Astrocyte (in vitro differentiated cells and primary cell): ENCODE results near the gene NDUFV2. TPM values are rescaled to one million over a fixed set of nuclear protein-coding genes. Genes with fewer than 3 reads are reported as not detected.
A peak's percentile ranks its signal among the peaks of the same experiment; 100 is the strongest.

Experiments used
- DNase-seq: peaks from one replicate; pipeline ENCODE4 v3.0.0-alpha.2; 2010; ENCODE audit warnings: low read depth
- FAIRE-seq: peaks from 2 replicates; lab custom pipeline; 2011; peaks lifted over from hg19 to GRCh38; lab: Jason Lieb, UNC
- H2AFZ ChIP-seq: 2 replicates; pipeline ENCODE4 v1.6.0; 2012; ENCODE audit warnings: low read depth, low read length, inconsistent platforms
- H3K27ac ChIP-seq: 2 replicates; pipeline ENCODE4 v1.5.1; 2011; ENCODE audit warnings: low read depth, low read length, inconsistent platforms
- H3K27me3 ChIP-seq: 2 replicates; pipeline ENCODE4 v1.6.0; 2011; ENCODE audit warnings: low read length, inconsistent platforms; ENCODE audit not compliant: insufficient read depth
- H3K36me3 ChIP-seq: 2 replicates; pipeline ENCODE4 v1.5.1; 2011; ENCODE audit warnings: low read length, inconsistent platforms; ENCODE audit not compliant: insufficient read depth
- H3K4me1 ChIP-seq: 2 replicates; pipeline ENCODE4 v1.5.1; 2011; ENCODE audit warnings: low read length, inconsistent platforms; ENCODE audit not compliant: insufficient read depth
- H3K4me2 ChIP-seq: 2 replicates; pipeline ENCODE4 v1.6.0; 2012; ENCODE audit warnings: low read length, inconsistent platforms
- H3K4me3 ChIP-seq: 2 replicates; pipeline ENCODE4 v1.5.1; 2011; ENCODE audit warnings: low read depth, mild to moderate bottlenecking, low read length, inconsistent platforms; ENCODE audit not compliant: insufficient read depth
- H3K79me2 ChIP-seq: 2 replicates; pipeline ENCODE4 v1.6.0; 2012; ENCODE audit warnings: mild to moderate bottlenecking, low read length, inconsistent platforms; ENCODE audit not compliant: insufficient read depth
- H3K9ac ChIP-seq: 2 replicates; pipeline ENCODE4 v1.6.0; 2012; ENCODE audit warnings: mild to moderate bottlenecking, low read length, inconsistent platforms
- H3K9me3 ChIP-seq: 2 replicates; pipeline ENCODE4 v1.5.1; 2012; ENCODE audit warnings: low read depth, mild to moderate bottlenecking, low read length, inconsistent platforms; ENCODE audit not compliant: insufficient read depth
- H4K20me1 ChIP-seq: 2 replicates; pipeline ENCODE4 v1.6.0; 2012; ENCODE audit warnings: low read length, inconsistent platforms; ENCODE audit not compliant: insufficient read depth
- H3K27ac Mint-ChIP-seq: one replicate; pipeline ENCODE4 v1.8.0; 2021; ENCODE audit warnings: mild to moderate bottlenecking, mixed read lengths; ENCODE audit not compliant: unreplicated experiment
- H3K27me3 Mint-ChIP-seq: one replicate; pipeline ENCODE4 v1.8.0; 2021; ENCODE audit warnings: low read depth, mixed read lengths; ENCODE audit not compliant: unreplicated experiment
- H3K36me3 Mint-ChIP-seq: one replicate; pipeline ENCODE4 v1.8.0; 2021; ENCODE audit warnings: low read depth, mixed read lengths; ENCODE audit not compliant: unreplicated experiment
- H3K4me1 Mint-ChIP-seq: one replicate; pipeline ENCODE4 v1.8.0; 2021; ENCODE audit warnings: low read depth, mixed read lengths; ENCODE audit not compliant: unreplicated experiment
- H3K4me3 Mint-ChIP-seq: one replicate; pipeline ENCODE4 v1.8.0; 2021; ENCODE audit warnings: mild to moderate bottlenecking, moderate library complexity, mixed read lengths; ENCODE audit not compliant: unreplicated experiment
- H3K9me3 Mint-ChIP-seq: one replicate; pipeline ENCODE4 v1.8.0; 2021; ENCODE audit warnings: mild to moderate bottlenecking, mixed read lengths; ENCODE audit not compliant: unreplicated experiment
- EZH2 ChIP-seq: IDR thresholded peaks from 2 replicates; pipeline ENCODE4 v1.6.1; 2012; ENCODE audit warnings: mild to moderate bottlenecking, low read length, inconsistent platforms; ENCODE audit not compliant: insufficient read depth
- total RNA-seq: library from RNA; stranded (reverse); gene quantifications from 2 replicates; pipeline ENCODE4 v1.2.1, GENCODE V29; 2021
- TF ChIP-seq, protein P1 (sequence below): IDR thresholded peaks from 2 replicates; pipeline ENCODE4 v1.5.1; 2011; ENCODE audit warnings: low read depth, mild to moderate bottlenecking, inconsistent platforms, low read length, moderate library complexity; ENCODE audit not compliant: insufficient read depth

The NDUFV2 gene
- total RNA-seq, 1 donor from 2014 or later, result 120 TPM

DNA sequence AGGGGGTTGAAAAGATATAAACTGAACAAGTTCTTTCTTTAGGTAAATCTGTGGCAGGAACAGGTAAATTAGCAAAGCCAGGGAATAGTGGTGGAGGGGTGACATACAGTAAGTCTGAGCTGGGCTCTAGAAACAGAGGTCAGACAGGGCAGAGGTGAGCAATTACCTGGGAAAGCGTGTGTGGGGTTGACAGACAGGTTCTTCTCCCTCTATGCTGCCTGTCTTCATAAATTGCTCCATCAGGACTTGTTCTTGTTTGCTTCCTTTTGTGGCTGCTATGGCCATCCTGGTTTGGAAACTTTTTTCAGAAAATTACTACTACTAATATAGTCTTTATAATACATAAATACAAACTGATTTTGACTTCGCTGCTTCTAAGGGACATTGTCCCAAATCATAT is 30.7 kb downstream of the NDUFV2 start:
- no peaks in the 10 kb centered on the region for H3K9me3 ChIP-seq
- no peak for FAIRE-seq
- H3K27me3 Mint-ChIP-seq, result no peaks in the 10 kb centered on the region
- no peak overlapping the region for H3K27ac Mint-ChIP-seq
- peaks cover 15% of the 10 kb centered on the region for H3K79me2 ChIP-seq
- H3K9ac ChIP-seq, result no peak overlapping the region
- no peak overlapping the region for H2AFZ ChIP-seq
- no peak overlapping the region for H3K4me3 ChIP-seq
- no peaks in the 10 kb centered on the region for H3K27me3 ChIP-seq
- H3K4me2 ChIP-seq, result no peak overlapping the region
- DNase-seq, result no peak
- no peak overlapping the region for H3K4me3 Mint-ChIP-seq
- peaks cover 10% of the 10 kb centered on the region for H3K4me1 ChIP-seq
- peaks cover 4% of the 10 kb centered on the region for H3K4me1 Mint-ChIP-seq
- peaks cover 25% of the 10 kb centered on the region for H3K36me3 ChIP-seq
- H3K36me3 Mint-ChIP-seq, result peaks cover 3% of the 10 kb centered on the region
- H3K27ac ChIP-seq, result no peak overlapping the region
- no peaks in the 10 kb centered on the region for H3K9me3 Mint-ChIP-seq
- peaks cover 11% of the 10 kb centered on the region for H4K20me1 ChIP-seq
- no peak for TF ChIP-seq EZH2
- TF ChIP-seq, protein P1, sequence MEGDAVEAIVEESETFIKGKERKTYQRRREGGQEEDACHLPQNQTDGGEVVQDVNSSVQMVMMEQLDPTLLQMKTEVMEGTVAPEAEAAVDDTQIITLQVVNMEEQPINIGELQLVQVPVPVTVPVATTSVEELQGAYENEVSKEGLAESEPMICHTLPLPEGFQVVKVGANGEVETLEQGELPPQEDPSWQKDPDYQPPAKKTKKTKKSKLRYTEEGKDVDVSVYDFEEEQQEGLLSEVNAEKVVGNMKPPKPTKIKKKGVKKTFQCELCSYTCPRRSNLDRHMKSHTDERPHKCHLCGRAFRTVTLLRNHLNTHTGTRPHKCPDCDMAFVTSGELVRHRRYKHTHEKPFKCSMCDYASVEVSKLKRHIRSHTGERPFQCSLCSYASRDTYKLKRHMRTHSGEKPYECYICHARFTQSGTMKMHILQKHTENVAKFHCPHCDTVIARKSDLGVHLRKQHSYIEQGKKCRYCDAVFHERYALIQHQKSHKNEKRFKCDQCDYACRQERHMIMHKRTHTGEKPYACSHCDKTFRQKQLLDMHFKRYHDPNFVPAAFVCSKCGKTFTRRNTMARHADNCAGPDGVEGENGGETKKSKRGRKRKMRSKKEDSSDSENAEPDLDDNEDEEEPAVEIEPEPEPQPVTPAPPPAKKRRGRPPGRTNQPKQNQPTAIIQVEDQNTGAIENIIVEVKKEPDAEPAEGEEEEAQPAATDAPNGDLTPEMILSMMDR, result no peak

DNA sequence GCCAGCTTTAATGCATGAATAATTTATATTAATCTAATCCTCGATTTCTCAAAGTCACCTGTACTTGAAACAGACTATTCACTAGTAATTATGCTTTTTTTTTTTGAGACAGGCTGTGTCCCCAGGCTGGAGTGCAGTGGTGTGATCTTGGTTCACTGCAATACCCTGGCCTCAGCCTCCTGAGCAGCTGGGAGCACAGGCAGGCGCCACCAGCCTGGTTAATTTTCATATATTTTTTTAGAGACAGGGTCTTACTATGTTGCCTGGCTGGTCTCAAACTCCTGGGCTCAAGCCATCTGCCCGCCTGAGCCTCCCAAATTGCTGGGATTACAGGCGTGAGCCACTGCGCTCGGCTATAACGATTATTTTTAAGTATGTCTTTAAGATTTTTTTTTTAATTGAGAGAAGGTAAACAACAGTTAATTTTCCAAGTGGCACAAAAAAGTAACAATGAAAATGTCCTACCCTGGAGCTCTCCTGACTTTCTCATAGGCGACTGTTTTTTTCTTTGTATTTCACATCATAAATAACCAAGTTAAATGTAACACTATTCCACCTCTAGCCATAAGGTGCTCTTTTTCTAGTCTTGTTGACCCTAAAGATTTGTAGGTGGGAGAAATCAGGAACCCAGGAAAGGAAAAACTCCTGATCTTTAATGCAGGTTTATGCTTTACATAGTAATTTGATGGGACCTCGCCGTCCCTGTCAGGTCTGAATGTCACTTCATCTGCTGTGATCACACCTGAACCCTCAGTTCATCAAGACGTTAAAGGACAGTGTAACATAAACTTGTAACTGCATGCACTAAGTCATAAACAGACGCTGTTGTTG is 32.8 kb downstream of the NDUFV2 start:
- Histone ChIP-seq H3K36me3 (peaks cover 13% of the 10 kb centered on the region), H3K79me2 (peaks cover 33% of the 10 kb centered on the region), H3K9ac (peak overlapping the region; percentile 91), H3K9me3 (no peaks in the 10 kb centered on the region), H3K27ac (peak overlapping the region; percentile 96), H4K20me1 (peaks cover 27% of the 10 kb centered on the region), H3K4me2 (peak overlapping the region; percentile 96), H3K27me3 (no peaks in the 10 kb centered on the region), H3K4me3 (peak overlapping the region; percentile 75), H2AFZ (peak overlapping the region; percentile 79), H3K4me1 (peaks cover 18% of the 10 kb centered on the region)
- H3K27ac Mint-ChIP-seq, result peak overlapping the region; percentile 69
- H3K4me3 Mint-ChIP-seq, result peak overlapping the region; percentile 93
- FAIRE-seq (no peak), DNase-seq (no peak)
- no peaks in the 10 kb centered on the region for H3K27me3 Mint-ChIP-seq
- TF ChIP-seq, protein P1, result no peak
- no peak for TF ChIP-seq EZH2
- H3K4me1 Mint-ChIP-seq, result peaks cover 21% of the 10 kb centered on the region
- H3K36me3 Mint-ChIP-seq, result peaks cover 3% of the 10 kb centered on the region
- no peaks in the 10 kb centered on the region for H3K9me3 Mint-ChIP-seq

DNA sequence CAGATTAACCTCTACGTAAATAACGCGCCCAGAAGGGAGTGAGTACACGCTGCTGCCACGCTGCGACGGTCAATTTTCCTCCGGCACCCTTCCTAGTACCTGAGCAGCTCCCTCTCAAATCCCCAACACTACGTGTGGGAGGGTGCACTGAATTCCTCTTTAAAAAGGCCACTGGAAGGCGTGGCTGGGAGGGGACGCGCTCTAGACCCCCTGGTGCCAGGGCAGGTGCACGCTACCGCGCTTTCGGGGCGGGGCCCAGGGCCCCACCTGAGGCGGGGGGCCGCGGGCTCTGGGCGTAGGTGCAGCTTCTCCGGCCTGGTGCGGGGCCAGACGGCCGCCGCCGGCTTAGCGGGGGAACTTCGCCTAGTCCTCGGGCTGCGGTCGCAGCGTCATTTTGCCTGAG is 33.4 kb downstream of the NDUFV2 start:
- H3K27ac ChIP-seq, result peak overlapping the region; percentile 96
- Mint-ChIP-seq H3K27me3 (no peaks in the 10 kb centered on the region), H3K9me3 (no peaks in the 10 kb centered on the region), H3K27ac (peak overlapping the region; percentile 92), H3K4me3 (peak overlapping the region; percentile 93), H3K4me1 (peaks cover 26% of the 10 kb centered on the region), H3K36me3 (peaks cover 3% of the 10 kb centered on the region)
- TF ChIP-seq, protein P1, result no peak
- TF ChIP-seq EZH2, result no peak
- no peaks in the 10 kb centered on the region for H3K9me3 ChIP-seq
- H3K27me3 ChIP-seq, result no peaks in the 10 kb centered on the region
- peaks cover 18% of the 10 kb centered on the region for H3K4me1 ChIP-seq
- H2AFZ ChIP-seq, result peak overlapping the region; percentile 79
- FAIRE-seq (no peak), DNase-seq (no peak)
- peak overlapping the region; percentile 91 for H3K9ac ChIP-seq
- peak overlapping the region; percentile 96 for H3K4me2 ChIP-seq
- peaks cover 28% of the 10 kb centered on the region for H4K20me1 ChIP-seq
- peaks cover 36% of the 10 kb centered on the region for H3K79me2 ChIP-seq
- peak overlapping the region; percentile 75 for H3K4me3 ChIP-seq
- H3K36me3 ChIP-seq, result peaks cover 9% of the 10 kb centered on the region
